Mesothelial cell of epicardium (in vitro differentiated cells): Measurements from ENCODE around the gene ZFYVE28. TPM values are rescaled to one million over a fixed set of nuclear protein-coding genes. Genes with fewer than 3 reads are reported as not detected.

Experiments
- DNase-seq, 2 experiments: peaks; one replicate each; pipeline ENCODE4 v3.0.0; 2021; ENCODE audit warnings: low spot score in 2 of 2; ENCODE audit not compliant: unreplicated experiment in 2 of 2
- H3K27ac Mint-ChIP-seq: 2 replicates; pipeline ENCODE4 v1.8.0; 2021; ENCODE audit warnings: mixed read lengths
- H3K27me3 Mint-ChIP-seq: 2 replicates; pipeline ENCODE4 v1.8.0; 2021; ENCODE audit warnings: low read depth, mixed read lengths
- H3K36me3 Mint-ChIP-seq: 2 replicates; pipeline ENCODE4 v1.8.0; 2021; ENCODE audit warnings: mixed read lengths
- H3K4me1 Mint-ChIP-seq: 2 replicates; pipeline ENCODE4 v1.8.0; 2021; ENCODE audit warnings: mixed read lengths
- H3K4me3 Mint-ChIP-seq: 2 replicates; pipeline ENCODE4 v1.8.0; 2021; ENCODE audit warnings: mild to moderate bottlenecking, moderate library complexity, mixed read lengths
- H3K9me3 Mint-ChIP-seq: 2 replicates; pipeline ENCODE4 v1.8.0; 2021; ENCODE audit warnings: mixed read lengths
- CTCF ChIP-seq: fragments of 200-600 bp; sonication (generic); IDR thresholded peaks from one replicate; pipeline ENCODE4 v1.5.0; 2021; ENCODE audit warnings: antibody characterized with exemption; ENCODE audit not compliant: unreplicated experiment
- total RNA-seq: library from RNA; stranded (reverse); gene quantifications from 3 replicates; pipeline ENCODE4 v1.2.1, GENCODE V29; 2021

Gene ZFYVE28
- total RNA-seq, 1 donor from 2014 or later, result 0.51 TPM

- Mint-ChIP-seq H3K36me3 (no peaks in the 10 kb centered on the region), H3K27me3 (peaks cover 73% of the 10 kb centered on the region), H3K9me3 (no peaks in the 10 kb centered on the region), H3K4me1 (peaks cover 8% of the 10 kb centered on the region), H3K4me3 (peak overlapping the region; percentile 1), H3K27ac (no peak overlapping the region)
- no peak for DNase-seq
- TF ChIP-seq CTCF, result no peak
These were observed 5.9 kb downstream of the ZFYVE28 start for GRCh38 chr4:2412534-2412884.

GRCh38 chr4:2411786-2412510 lies 6.5 kb downstream of the ZFYVE28 start:
- Mint-ChIP-seq H3K36me3 (no peaks in the 10 kb centered on the region), H3K4me1 (peaks cover 8% of the 10 kb centered on the region), H3K9me3 (no peaks in the 10 kb centered on the region), H3K27me3 (peaks cover 71% of the 10 kb centered on the region), H3K27ac (no peak overlapping the region), H3K4me3 (no peak overlapping the region)
- no peak for TF ChIP-seq CTCF
- no peak for DNase-seq

- Mint-ChIP-seq H3K4me3 (no peak overlapping the region), H3K27ac (no peak overlapping the region), H3K9me3 (no peaks in the 10 kb centered on the region), H3K4me1 (peaks cover 8% of the 10 kb centered on the region), H3K36me3 (no peaks in the 10 kb centered on the region), H3K27me3 (peaks cover 46% of the 10 kb centered on the region)
- no peak for TF ChIP-seq CTCF
- no peak for DNase-seq
These were observed 9.1 kb downstream of the ZFYVE28 start for GRCh38 chr4:2409381-2409783.

- TF ChIP-seq CTCF, result no peak
- Mint-ChIP-seq H3K9me3 (no peaks in the 10 kb centered on the region), H3K4me1 (peaks cover 8% of the 10 kb centered on the region), H3K27ac (no peak overlapping the region), H3K27me3 (peaks cover 44% of the 10 kb centered on the region), H3K4me3 (no peak overlapping the region), H3K36me3 (no peaks in the 10 kb centered on the region)
- no peak for DNase-seq
These were observed 9.5 kb downstream of the ZFYVE28 start for GRCh38 chr4:2408976-2409375.

DNA sequence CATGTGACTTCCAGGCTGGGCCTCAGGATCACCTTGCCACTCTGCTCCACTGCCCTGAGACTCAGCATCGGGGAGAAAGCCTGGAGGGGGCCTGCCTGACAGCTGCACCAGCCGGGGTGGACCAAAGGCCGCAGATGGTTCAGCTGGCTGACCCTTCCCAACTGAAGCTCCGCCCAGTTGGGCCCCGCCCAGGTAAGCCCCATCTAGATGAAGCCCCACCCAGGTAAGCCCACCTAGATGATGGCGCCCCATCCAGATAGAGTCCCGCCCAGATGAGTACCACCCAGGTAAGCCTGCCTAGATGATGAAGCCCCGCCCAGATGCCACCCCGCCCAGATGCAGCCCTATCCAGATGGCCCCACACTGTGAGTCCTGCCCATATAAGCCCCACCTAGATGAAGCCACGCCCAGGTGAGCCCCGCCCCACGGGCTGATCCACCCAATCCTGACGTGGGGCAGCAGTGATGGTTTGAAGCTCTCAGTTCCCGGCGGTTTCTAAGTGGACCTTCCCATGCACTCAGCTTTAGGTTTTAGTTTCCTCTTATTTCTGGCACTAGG lies 10.0 kb downstream of the ZFYVE28 start:
- no peak overlapping the region for H3K27ac Mint-ChIP-seq
- no peak overlapping the region for H3K4me3 Mint-ChIP-seq
- no peak for DNase-seq
- H3K36me3 Mint-ChIP-seq, result no peaks in the 10 kb centered on the region
- H3K9me3 Mint-ChIP-seq, result no peaks in the 10 kb centered on the region
- TF ChIP-seq CTCF, result no peak
- H3K4me1 Mint-ChIP-seq, result peaks cover 8% of the 10 kb centered on the region
- peaks cover 39% of the 10 kb centered on the region for H3K27me3 Mint-ChIP-seq
